HG02970 (cell line): ENCODE results near the gene GATA5.

ENCODE experiments used
- ATAC-seq: cut with Tn5 transposase; IDR thresholded peaks from one replicate; pipeline ENCODE4 v1.9.1; 2021; ENCODE audit warnings: mild to moderate bottlenecking, moderate library complexity, moderate number of reproducible peaks; ENCODE audit not compliant: unreplicated experiment, low FRiP score

GATA5 gene

DNA sequence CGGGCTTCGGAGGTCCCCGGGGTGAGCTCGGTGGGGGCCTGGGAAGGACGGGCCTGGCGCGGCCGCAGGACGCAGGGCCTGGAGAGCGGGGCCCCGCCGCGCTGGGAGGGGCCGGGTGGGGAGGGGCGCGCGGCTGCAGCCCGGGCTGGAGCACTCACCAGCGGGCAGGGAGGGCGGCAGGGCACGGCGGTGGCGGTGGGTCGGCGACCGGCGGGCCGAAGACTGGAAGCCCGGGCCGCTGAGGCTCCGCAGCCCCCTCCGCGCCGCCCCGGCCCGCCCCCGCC, at the start of gene GATA5:
Gene GATA5, minus strand, starts transcription at position 224 of the 284 bp plus-strand sequence. CDS start 474 bp downstream, outside the sequence.
- no peak for ATAC-seq

- ATAC-seq = no peak
These were observed 49.2 kb upstream of the GATA5 start for GRCh38 chr20:62525014-62525413.

GRCh38 chr20:62524505-62524911, 48.7 kb upstream of the GATA5 start:
- no peak for ATAC-seq

DNA sequence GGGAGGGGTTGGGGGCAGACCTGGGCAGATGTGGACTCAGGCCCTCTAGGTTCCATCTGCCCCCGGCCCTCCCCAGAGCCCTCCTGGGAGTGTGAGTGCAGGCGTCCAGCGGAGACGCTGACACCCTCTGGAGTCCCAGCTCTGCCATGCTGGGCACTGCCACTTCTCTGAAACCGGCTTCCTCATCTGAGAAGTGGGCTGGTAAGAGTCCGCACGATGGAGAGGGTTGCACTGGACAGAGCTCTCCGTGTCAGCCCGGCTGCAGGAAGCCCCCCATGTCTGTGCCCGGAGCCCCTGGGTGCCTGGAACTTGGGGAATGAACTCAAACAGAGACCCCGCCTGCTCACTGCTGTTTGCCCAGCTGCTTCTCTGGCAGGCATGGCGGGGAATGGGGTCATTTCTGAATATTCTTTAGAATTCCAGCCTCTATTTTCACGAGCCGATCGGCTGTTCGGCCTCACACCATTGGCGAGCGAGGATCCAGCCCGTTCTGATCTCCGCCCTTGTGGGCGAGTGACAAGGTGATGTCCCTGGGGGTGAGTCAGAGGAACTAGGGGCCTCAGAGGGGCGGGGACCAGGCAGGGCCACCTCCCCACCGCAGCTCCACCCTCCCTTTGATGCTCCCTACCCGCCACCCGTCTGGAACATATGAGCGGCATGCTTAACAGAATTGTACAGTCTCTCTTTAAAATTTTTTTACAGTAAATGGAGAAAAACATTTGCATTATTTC, 47.8 kb upstream of the GATA5 start:
- ATAC-seq = no peak

DNA sequence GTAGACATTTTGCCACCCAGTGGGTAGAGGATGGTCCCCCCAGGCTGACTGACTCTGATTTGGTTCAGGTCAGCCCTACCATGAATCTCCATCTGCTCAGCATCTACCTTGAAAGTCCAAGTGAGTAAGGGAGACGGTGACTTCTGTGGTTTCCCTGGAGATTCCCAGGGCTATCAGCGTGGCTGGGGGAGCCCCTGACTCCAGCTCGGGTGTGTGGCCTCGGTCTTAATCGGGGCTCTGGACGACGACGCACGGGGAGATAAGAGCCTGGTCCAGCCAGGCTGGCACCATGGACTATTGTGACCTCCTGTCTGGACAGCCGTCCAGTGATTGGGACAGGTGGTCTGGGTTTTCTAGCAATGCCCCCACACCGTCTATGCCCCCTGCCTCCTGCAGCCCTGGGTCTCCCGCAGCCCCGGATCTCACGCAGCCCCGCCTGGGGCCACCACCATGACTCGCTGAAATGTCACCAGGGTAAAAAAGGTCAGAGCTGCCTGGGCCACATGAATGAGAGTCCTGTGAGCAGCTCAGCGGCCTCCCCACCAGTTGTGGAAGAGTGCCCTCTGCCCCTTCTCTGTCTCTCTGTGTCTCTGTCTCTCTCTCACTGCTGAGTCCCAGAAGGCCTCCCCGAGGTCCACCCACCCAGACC, 47.1 kb upstream of the GATA5 start:
- ATAC-seq = no peak

GRCh38 chr20:62519826-62520225, 44.0 kb upstream of the GATA5 start:
- ATAC-seq = no peak

DNA sequence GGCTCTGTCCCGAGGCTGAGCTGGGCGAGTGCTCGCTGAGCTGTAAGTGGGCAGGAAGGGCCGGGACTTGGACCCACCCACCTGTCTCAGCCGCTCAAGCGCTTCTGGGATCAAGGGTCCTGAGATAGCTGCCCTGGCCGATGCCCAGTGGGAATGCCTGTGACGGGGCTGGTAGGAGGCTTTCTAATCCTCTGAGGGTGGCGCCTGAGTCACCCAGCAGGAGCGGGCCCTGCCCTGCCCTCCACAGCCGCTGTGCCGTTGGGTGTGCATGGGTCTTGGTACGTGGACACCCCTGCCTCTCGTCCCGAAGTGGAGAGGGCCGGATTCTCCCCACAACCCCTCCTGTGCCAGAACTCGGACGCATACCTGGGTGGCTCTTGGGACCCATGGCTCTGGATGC, 43.1 kb upstream of the GATA5 start:
- no peak for ATAC-seq

GRCh38 chr20:62517901-62518610, 42.3 kb upstream of the GATA5 start:
- ATAC-seq = no peak

- ATAC-seq = no peak
These were observed 41.4 kb upstream of the GATA5 start for GRCh38 chr20:62517168-62517567.

- ATAC-seq = no peak
These were observed 40.5 kb upstream of the GATA5 start for GRCh38 chr20:62516338-62516737.

GRCh38 chr20:62515826-62516225, 40.0 kb upstream of the GATA5 start:
- no peak for ATAC-seq

DNA sequence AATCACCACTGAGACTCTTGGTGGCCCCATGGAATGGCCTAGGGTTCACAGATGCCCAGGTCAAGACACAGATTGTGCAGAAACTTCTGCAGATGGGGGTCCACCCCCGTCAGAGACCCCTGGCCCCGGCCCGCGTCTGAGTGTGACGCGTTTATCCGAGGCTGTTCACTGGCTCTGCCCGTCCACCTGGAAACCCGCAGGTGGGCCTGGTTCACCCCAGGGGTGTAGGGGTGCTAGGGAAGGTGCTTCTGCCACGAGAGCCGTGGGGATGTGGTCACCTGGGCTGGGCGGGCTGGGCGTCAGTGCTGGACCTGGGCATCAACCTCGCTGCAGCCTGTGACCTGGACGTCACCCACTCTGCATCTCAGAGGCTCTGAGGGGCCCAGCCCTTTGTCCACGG, 39.5 kb upstream of the GATA5 start:
- no peak for ATAC-seq

GRCh38 chr20:62513991-62514390, 38.2 kb upstream of the GATA5 start:
- ATAC-seq = no peak

DNA sequence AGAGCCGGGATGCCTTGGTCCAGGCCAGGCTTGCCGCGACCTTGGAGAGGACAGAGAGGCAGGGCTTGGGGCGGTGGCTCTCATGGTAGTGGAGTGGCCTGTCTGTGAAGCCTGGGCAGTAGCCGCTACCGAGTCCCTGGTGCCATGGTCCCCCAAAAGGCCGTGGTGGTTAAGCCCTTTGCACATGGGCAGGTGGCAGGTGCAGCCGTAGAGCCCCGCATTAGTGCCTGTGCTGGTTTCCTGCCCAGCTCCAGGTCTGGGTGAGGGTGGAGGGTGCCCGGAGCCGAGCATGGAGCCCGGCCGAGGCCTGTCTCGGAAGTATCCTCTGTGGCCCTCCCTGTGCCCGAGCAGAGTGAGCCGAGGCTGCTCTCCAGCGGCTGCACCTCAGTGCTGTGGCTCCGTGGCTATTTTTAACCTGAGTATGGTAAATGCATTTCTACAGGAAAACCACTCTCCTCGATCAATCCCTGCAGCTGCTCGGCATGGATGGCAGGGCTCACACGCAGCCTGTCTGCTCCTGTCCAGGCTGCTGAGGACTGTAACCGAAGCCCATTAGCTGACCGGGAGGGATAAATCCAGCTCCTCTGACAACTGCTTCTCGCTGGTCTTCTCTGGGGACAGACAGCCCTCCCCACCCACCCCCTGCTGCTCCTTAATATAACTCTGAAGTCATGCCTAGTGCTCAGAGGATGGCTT, 36.3 kb upstream of the GATA5 start:
- no peak for ATAC-seq

DNA sequence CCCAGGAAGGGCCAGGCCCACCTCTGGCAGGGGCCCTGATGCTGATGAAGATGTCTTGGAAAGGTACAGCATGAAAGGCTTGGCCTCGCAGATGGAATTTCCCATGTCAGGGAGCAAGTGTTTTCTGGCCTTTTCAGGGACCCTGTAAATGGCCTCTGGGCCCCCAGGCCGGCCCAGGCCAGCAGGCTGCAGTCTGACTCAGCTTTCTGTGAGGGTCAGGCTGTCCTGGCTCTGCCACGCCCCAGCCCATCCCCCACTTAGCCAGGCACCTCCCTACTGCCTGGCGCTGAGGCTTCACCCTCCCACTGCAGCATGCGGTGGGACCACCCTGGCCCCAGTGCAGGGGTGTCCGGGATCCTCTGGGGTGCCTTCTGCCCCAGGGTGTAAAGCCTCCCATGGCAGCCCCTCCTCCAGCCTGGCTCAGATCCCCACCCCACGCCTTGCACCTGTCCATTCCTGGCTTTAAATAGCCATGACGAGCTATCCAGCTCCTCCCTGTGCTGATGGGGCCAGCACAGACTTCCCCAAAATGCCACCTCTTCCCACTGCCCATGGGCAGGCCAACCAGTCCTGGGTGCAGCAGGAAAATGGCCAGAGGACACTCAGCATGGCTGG, 35.6 kb upstream of the GATA5 start:
- no peak for ATAC-seq

DNA sequence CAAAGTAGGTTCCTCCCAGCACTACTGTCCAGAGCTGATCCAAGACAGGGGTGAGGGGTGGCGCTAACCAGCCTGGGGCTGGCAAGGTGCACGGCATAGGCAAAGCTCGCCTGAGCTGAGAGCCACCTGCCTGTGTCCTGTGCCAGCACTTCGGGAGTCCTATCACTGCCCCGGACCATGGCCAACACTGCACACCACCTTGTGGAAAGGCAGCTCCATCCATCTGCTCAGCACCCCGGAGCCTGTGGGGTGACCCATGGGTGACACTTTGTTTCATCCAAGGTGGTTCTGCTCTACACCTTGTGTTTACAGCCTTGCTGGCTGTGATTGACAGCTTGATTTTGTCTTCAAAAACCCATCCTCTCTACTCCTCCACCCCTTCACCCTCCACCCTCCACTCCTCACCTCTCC, 32.9 kb upstream of the GATA5 start:
- ATAC-seq = no peak

GRCh38 chr20:62507991-62508640, 32.3 kb upstream of the GATA5 start:
- ATAC-seq = no peak

DNA sequence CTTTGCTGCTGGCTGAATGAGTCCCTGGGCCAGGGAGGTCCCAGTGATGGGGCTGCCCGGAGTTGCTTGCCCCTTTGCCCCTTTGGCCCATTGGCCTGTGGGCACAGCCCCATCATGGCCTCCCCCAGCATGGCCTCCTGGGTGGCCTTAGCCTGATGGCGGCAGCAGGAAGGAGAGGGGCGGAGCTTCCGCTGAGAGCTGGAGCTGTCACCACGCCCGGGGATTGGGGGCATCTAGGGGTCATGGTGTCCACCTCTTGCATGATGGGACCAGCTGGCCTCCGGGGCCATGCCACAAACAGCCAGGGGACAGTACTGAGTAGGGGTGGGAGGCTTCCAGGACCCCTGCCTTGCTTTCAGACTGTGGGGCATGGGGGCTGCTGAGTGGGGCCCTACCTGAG, 31.5 kb upstream of the GATA5 start:
- ATAC-seq = no peak

DNA sequence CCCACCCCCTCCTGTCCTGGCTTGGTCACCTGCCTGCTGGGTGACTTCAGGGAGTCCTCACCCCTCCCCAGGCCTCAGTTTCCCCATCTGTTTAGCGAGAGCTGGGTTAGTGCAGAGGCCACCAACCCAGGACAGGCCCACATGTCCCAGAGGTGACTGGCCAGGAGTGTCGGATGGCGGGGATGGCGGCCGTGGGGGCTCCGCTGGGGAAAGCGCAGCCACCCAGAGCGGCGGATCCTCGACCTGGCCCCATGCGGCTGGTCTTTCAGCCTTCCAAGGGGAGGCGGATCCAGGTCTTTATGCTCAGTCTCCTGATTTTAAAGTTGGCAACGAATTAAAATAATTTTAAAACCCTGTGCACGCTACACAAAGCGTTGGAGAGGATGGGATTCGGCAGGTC, 31.0 kb upstream of the GATA5 start:
- ATAC-seq = no peak

DNA sequence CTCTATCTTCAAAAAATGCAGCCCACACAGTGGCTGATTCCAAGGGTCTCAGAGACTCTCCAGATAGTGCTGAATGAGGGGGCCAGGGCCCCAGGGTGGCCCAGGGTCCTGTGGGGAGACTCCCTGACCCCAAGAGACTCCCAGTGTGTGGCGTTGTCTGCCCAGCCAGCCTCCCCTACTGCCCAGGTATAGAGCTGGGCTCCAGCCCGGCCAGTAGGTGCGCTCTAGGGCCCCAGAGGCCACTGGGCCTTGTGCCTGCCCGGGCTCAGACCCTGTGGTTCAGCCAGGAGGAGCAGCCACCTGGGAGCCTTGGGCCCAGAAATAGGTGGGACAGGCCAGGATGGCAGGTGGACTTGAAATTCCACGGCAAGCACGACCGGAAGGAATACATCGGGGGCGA, 30.3 kb upstream of the GATA5 start:
- ATAC-seq = no peak
